K562 treated with DMSO at 1 percent for 48 hours (cell line): ENCODE data around the gene TMEM35B. TPM values are rescaled to one million over a fixed set of nuclear protein-coding genes. Genes with fewer than 3 reads are reported as not detected.

Experiments
- total RNA-seq: library from RNA; unstranded; fragments of 300-600 nt; gene quantifications from 2 replicates; pipeline ENCODE4 v1.2.3, GENCODE V29; 2022; ENCODE audit warnings: low replicate concordance; ENCODE audit errors: extremely low read depth

Gene TMEM35B
- total RNA-seq = not detected in 2 replicates

GRCh38 chr1:34984793-34985608 lies at the start of gene TMEM35B:
Gene TMEM35B, minus strand, starts transcription at chr1:34985347. Its CDS starts 42 bp downstream, at chr1:34985305.

Other genes starting within 250 kb of the TMEM35B start
- gene GJB5, start 230.3 kb downstream of the TMEM35B start, total RNA-seq = not detected in 2 replicates
- gene GJB4, start 225.6 kb downstream of the TMEM35B start, total RNA-seq = not detected in 2 replicates
- not detected in 2 replicates for gene GJB3, start 204.1 kb downstream of the TMEM35B start, total RNA-seq
- not detected in 2 replicates for gene GJA4, start 192.3 kb downstream of the TMEM35B start, total RNA-seq
- gene SMIM12, start 125.6 kb downstream of the TMEM35B start, total RNA-seq = not detected in 2 replicates
- gene DLGAP3, start 55.7 kb downstream of the TMEM35B start, total RNA-seq = not detected in 2 replicates
- not detected in 2 replicates for gene ZMYM6, start 46.6 kb upstream of the TMEM35B start, total RNA-seq
- gene ZMYM1, start 94.0 kb upstream of the TMEM35B start, total RNA-seq = not detected in 2 replicates
- gene SFPQ, start 207.8 kb upstream of the TMEM35B start, total RNA-seq = 227 TPM in 1 of 2 replicates, not detected in the other